Stomach (tissue), 9 donors: ENCODE data around the gene PDLIM7. TPM values are rescaled to one million over a fixed set of nuclear protein-coding genes. Genes with fewer than 3 reads are reported as not detected.

Experiments used
- DNase-seq, 2 donors: peaks; one replicate each; pipeline versions ENCODE4 v3.0.0 to v3.0.0-alpha.2; 2013 to 2019
- H3K27ac ChIP-seq, 5 donors: fragments of 200-600 bp in 4 of 5; sonication (generic) in 4 of 5; one replicate each; pipeline ENCODE4 v1.5.1; 2013 to 2019; ENCODE audit warnings: mild to moderate bottlenecking in 1 of 5, moderate library complexity in 1 of 5
- H3K27me3 ChIP-seq, 3 donors: fragments of 200-600 bp; sonication (generic); one replicate each; pipeline ENCODE4 v1.5.1; 2017 to 2019; ENCODE audit warnings: mixed run types in 1 of 3
- H3K36me3 ChIP-seq, 4 donors: fragments of 200-600 bp; sonication (generic); 1 replicate in 3 of 4; 2 replicates in 1 of 4; pipeline ENCODE4 v1.5.1; 2016 to 2019
- H3K4me1 ChIP-seq, 4 donors: fragments of 200-600 bp; sonication (generic); one replicate each; pipeline ENCODE4 v1.5.1; 2016 to 2019
- H3K4me3 ChIP-seq, 4 donors: fragments of 200-600 bp; sonication (generic) in 3 of 4; one replicate each; pipeline ENCODE4 v1.5.1; 2016 to 2019; ENCODE audit warnings: mild to moderate bottlenecking in 1 of 4
- H3K9me3 ChIP-seq, 4 donors: fragments of 200-600 bp; sonication (generic); one replicate each; pipeline ENCODE4 v1.5.1; 2016 to 2019
- CTCF ChIP-seq, 7 experiments: fragments of 450-650 bp in 4 of 7; fragments of 200-600 bp in 3 of 7; sonication (generic) in 3 of 7; IDR thresholded peaks; one replicate each; pipeline ENCODE4 v1.5.1; 2016 to 2019; ENCODE audit warnings: antibody characterized with exemption in 7 of 7, control low read depth in 2 of 7, mild to moderate bottlenecking in 1 of 7
- EP300 ChIP-seq: sonication (generic); formaldehyde crosslinking; IDR thresholded peaks from one replicate; pipeline ENCODE4 v1.6.1; 2017; ENCODE audit warnings: antibody characterized with exemption
- POLR2A ChIP-seq, 4 donors: fragments of 450-650 bp; IDR thresholded peaks; one replicate each; pipeline ENCODE4 v1.6.1; 2016; ENCODE audit warnings: antibody characterized with exemption in 4 of 4, control low read depth in 2 of 4, mild to moderate bottlenecking in 1 of 4, moderate library complexity in 1 of 4
- POLR2AphosphoS5 ChIP-seq, 3 donors: sonication (generic); formaldehyde crosslinking; IDR thresholded peaks; one replicate each; pipeline ENCODE4 v1.6.1; 2016; ENCODE audit warnings: antibody characterized with exemption in 3 of 3
- WGBS, 5 donors: extraction: QIAGEN DNeasy Blood & Tissue Kit in 3 of 5; methylation state at CpG; one replicate each; pipeline versions ENCODE4 v1.1.5 to v1.1.7; 2013 to 2018; 5-methylcytosine and 5-hydroxymethylcytosine counted together
- intact Hi-C: fragments of 100-400 bp; cut with DNase I; formaldehyde crosslinking; loops from one replicate; pipeline ENCODE4 v1.15.1; 2023; ENCODE audit warnings: low total_unique reads
- polyA plus RNA-seq, 3 donors: library from polyadenylated mRNA; stranded (reverse); fragments of 200-250 nt; gene quantifications; one replicate each; pipeline ENCODE4 v1.2.3, GENCODE V29; 2013
- total RNA-seq, 5 donors: library from RNA; depleted of rRNA; stranded (reverse); fragments of >200 nt; gene quantifications; one replicate each; pipeline versions ENCODE4 v1.1.0 to v1.2.3, GENCODE V29; 2014 to 2016
- donor health status: healthy with polysubstance abuse.
- donor health status: Bipolar disorder and iron deficiency.
- donor health status: healthy.

Gene PDLIM7
- total and polyA plus RNA-seq, 8 donors, result 14.6 to 142 (median 86.8) TPM

GRCh38 chr5:177495243-177496060 is 2.0 kb downstream of the PDLIM7 start:
- DNase-seq, result peak; percentile 42 to 90
- TF ChIP-seq POLR2AphosphoS5 (IDR thresholded peaks at IDR 0.05), result peak in 2 of 3 donors; percentile 24 to 38
- TF ChIP-seq EP300, result no peak
- Histone ChIP-seq H3K27me3 (no peaks in the 10 kb centered on the region), H3K9me3 (no peaks in the 10 kb centered on the region), H3K27ac (peak overlapping the region; percentile 60 to 97 (median 90)), H3K36me3 (peaks cover 9 to 25% (median 20%) of the 10 kb centered on the region in 4 donors), H3K4me3 (peak overlapping the region; percentile 63 to 85 (median 82)), H3K4me1 (peaks cover 47 to 82% (median 65%) of the 10 kb centered on the region in 4 donors)
- WGBS, 5 donors, result 53 to 79% (median 72%) methylated on average over 9 to 14 of the region's 14 CpGs
- intact Hi-C loops, result no loop called here

- intact Hi-C loops, result no loop called here
- 25 to 71% (median 39%) methylated on average over 6 to 11 of the region's 11 CpGs for WGBS, 5 donors
- Histone ChIP-seq H3K9me3 (no peaks in the 10 kb centered on the region), H3K27ac (peak overlapping the region; percentile 49 to 97 (median 90)), H3K36me3 (peaks cover 9 to 33% (median 27%) of the 10 kb centered on the region in 4 donors), H3K27me3 (no peaks in the 10 kb centered on the region), H3K4me3 (peak overlapping the region; percentile 63 to 85 (median 82)), H3K4me1 (peaks cover 53 to 88% (median 70%) of the 10 kb centered on the region in 4 donors)
- DNase-seq, result peak; percentile 47 to 93
- TF ChIP-seq CTCF (IDR thresholded peaks at IDR 0.05) (peak in 1 of 7 experiments; percentile 13), POLR2AphosphoS5 (IDR thresholded peaks at IDR 0.05) (no peak), POLR2A (IDR thresholded peaks at IDR 0.05) (no peak), EP300 (no peak)
These were observed 2.8 kb downstream of the PDLIM7 start for GRCh38 chr5:177494346-177495195.

GRCh38 chr5:177493795-177494345 is 3.5 kb downstream of the PDLIM7 start:
- intact Hi-C loops, result no loop called here
- Histone ChIP-seq H3K9me3 (no peaks in the 10 kb centered on the region), H3K27me3 (no peaks in the 10 kb centered on the region), H3K27ac (peak overlapping the region in 4 of 5 donors; percentile 89 to 97 (median 92)), H3K36me3 (peaks cover 12 to 40% (median 34%) of the 10 kb centered on the region in 4 donors), H3K4me1 (peaks cover 57 to 96% (median 76%) of the 10 kb centered on the region in 4 donors), H3K4me3 (peak overlapping the region in 3 of 4 donors; percentile 8 to 84 (median 63))
- no peak for TF ChIP-seq POLR2AphosphoS5 (IDR thresholded peaks at IDR 0.05)
- TF ChIP-seq CTCF (IDR thresholded peaks at IDR 0.05), result no peak
- no peak for TF ChIP-seq EP300
- TF ChIP-seq POLR2A (IDR thresholded peaks at IDR 0.05), result no peak
- 79 to 90% (median 86%) methylated on average over 5 of the region's 5 CpGs for WGBS, 5 donors
- DNase-seq, result no peak

GRCh38 chr5:177492841-177493240 is 4.6 kb downstream of the PDLIM7 start:
- Histone ChIP-seq H3K27ac (peak overlapping the region in 4 of 5 donors; percentile 89 to 97 (median 92)), H3K4me1 (peaks cover 49 to 92% (median 68%) of the 10 kb centered on the region in 4 donors), H3K27me3 (no peaks in the 10 kb centered on the region), H3K4me3 (peak overlapping the region in 3 of 4 donors; percentile 5 to 19 (median 6)), H3K9me3 (no peaks in the 10 kb centered on the region), H3K36me3 (peaks cover 19 to 51% (median 45%) of the 10 kb centered on the region in 4 donors)
- intact Hi-C loops, result no loop called here
- WGBS, 5 donors, result 74 to 87% (median 75%) methylated on average over 7 of the region's 7 CpGs
- TF ChIP-seq POLR2AphosphoS5 (IDR thresholded peaks at IDR 0.05), result no peak
- no peak for TF ChIP-seq CTCF (IDR thresholded peaks at IDR 0.05)
- no peak for TF ChIP-seq EP300
- no peak for TF ChIP-seq POLR2A (IDR thresholded peaks at IDR 0.05)
- no peak for DNase-seq
